Measurements from ENCODE around the gene NLRC3. TPM values are rescaled to one million over a fixed set of nuclear protein-coding genes. Genes with fewer than 3 reads are reported as not detected.

NLRC3 gene
- total RNA-seq, 2 donors from 2014 or later, result 0.11 to 0.18 TPM

- peak; percentile 81 for DNase-seq
- TF ChIP-seq CTCF (conservative IDR thresholded peaks at IDR 0.05), result no peak
- Mint-ChIP-seq H3K4me3 (no peak overlapping the region), H3K36me3 (ENCODE audit: low read depth) (peaks cover 3% of the 10 kb centered on the region), H3K27me3 (ENCODE audit: insufficient read depth) (no peaks in the 10 kb centered on the region), H3K9me3 (peaks cover 18% of the 10 kb centered on the region), H3K27ac (no peak overlapping the region), H3K4me1 (no peaks in the 10 kb centered on the region)
- Histone ChIP-seq H3K4me3 (ENCODE audit: low read length) (peak overlapping the region; percentile 53), H3K27me3 (ENCODE audit: control insufficient read depth, insufficient read depth, low read length, poor library complexity, severe bottlenecking) (no peaks in the 10 kb centered on the region), H3K9ac (ENCODE audit: extremely low read depth, low read length, poor library complexity, severe bottlenecking) (no peak overlapping the region), H3K36me3 (ENCODE audit: control insufficient read depth, insufficient read depth, low read length) (no peaks in the 10 kb centered on the region), H3K4me1 (ENCODE audit: control insufficient read depth, insufficient read depth, low read length) (no peaks in the 10 kb centered on the region), H3K27ac (ENCODE audit: low read depth, low read length) (no peak overlapping the region), H3K9me3 (ENCODE audit: control insufficient read depth, low read length) (peaks cover 14% of the 10 kb centered on the region)
- 63 to 79% methylated on average over 4 of the region's 4 CpGs for WGBS, 2 experiments (ENCODE audit: insufficient coverage in 1 of 2, insufficient read length in 1 of 2)
Observed at GRCh38 chr16:3570420-3571062, 6.7 kb downstream of the NLRC3 start.

- H3K27ac Mint-ChIP-seq, result no peak overlapping the region
Observed at GRCh38 chr16:3569851-3570250, 7.4 kb downstream of the NLRC3 start.

GRCh38 chr16:3566990-3567389, 10.2 kb downstream of the NLRC3 start:
- DNase-seq, result no peak
- no peaks in the 10 kb centered on the region for H3K4me1 ChIP-seq (ENCODE audit: control insufficient read depth, insufficient read depth, low read length)
- no peaks in the 10 kb centered on the region for H3K36me3 ChIP-seq (ENCODE audit: control insufficient read depth, insufficient read depth, low read length)
- no peak overlapping the region for H3K27ac Mint-ChIP-seq
- H3K4me3 ChIP-seq (ENCODE audit: low read length), result no peak overlapping the region
- H3K9ac ChIP-seq (ENCODE audit: extremely low read depth, low read length, poor library complexity, severe bottlenecking), result no peak overlapping the region
- WGBS, 2 experiments (ENCODE audit: insufficient coverage in 1 of 2, insufficient read length in 1 of 2), result 82 to 91% methylated on average over 1 to 8 of the region's 8 CpGs
- TF ChIP-seq CTCF (conservative IDR thresholded peaks at IDR 0.05), result no peak
- H3K27me3 ChIP-seq (ENCODE audit: control insufficient read depth, insufficient read depth, low read length, poor library complexity, severe bottlenecking), result no peaks in the 10 kb centered on the region
- peaks cover 3% of the 10 kb centered on the region for H3K36me3 Mint-ChIP-seq (ENCODE audit: low read depth)
- H3K4me3 Mint-ChIP-seq, result no peak overlapping the region
- no peaks in the 10 kb centered on the region for H3K4me1 Mint-ChIP-seq
- peaks cover 18% of the 10 kb centered on the region for H3K9me3 Mint-ChIP-seq
- no peaks in the 10 kb centered on the region for H3K27me3 Mint-ChIP-seq (ENCODE audit: insufficient read depth)
- H3K9me3 ChIP-seq (ENCODE audit: control insufficient read depth, low read length), result peaks cover 14% of the 10 kb centered on the region
- H3K27ac ChIP-seq (ENCODE audit: low read depth, low read length), result no peak overlapping the region

More at GRCh38 chr16:3569851-3570250, 7.4 kb downstream of the NLRC3 start:
- Histone ChIP-seq H3K27ac (ENCODE audit: low read depth, low read length) (no peak overlapping the region), H3K4me3 (ENCODE audit: low read length) (no peak overlapping the region), H3K9ac (ENCODE audit: extremely low read depth, low read length, poor library complexity, severe bottlenecking) (no peak overlapping the region), H3K27me3 (ENCODE audit: control insufficient read depth, insufficient read depth, low read length, poor library complexity, severe bottlenecking) (no peaks in the 10 kb centered on the region), H3K4me1 (ENCODE audit: control insufficient read depth, insufficient read depth, low read length) (no peaks in the 10 kb centered on the region), H3K36me3 (ENCODE audit: control insufficient read depth, insufficient read depth, low read length) (no peaks in the 10 kb centered on the region), H3K9me3 (ENCODE audit: control insufficient read depth, low read length) (peaks cover 14% of the 10 kb centered on the region)
- Mint-ChIP-seq H3K4me3 (no peak overlapping the region), H3K9me3 (peaks cover 18% of the 10 kb centered on the region), H3K4me1 (no peaks in the 10 kb centered on the region), H3K36me3 (ENCODE audit: low read depth) (peaks cover 3% of the 10 kb centered on the region), H3K27me3 (ENCODE audit: insufficient read depth) (no peaks in the 10 kb centered on the region)
- TF ChIP-seq CTCF (conservative IDR thresholded peaks at IDR 0.05), result no peak
- no peak for DNase-seq
- 86 to 92% methylated on average over 1 of the region's 2 CpGs for WGBS, 2 experiments (ENCODE audit: insufficient coverage in 1 of 2, insufficient read length in 1 of 2)
